Neutrophil (primary cell): ENCODE data around the gene IFNA6.

Experiments used
- H3K27ac ChIP-seq: fragments of 200-600 bp; sonication (generic); 2 replicates; pipeline ENCODE4 v1.5.1; 2016; ENCODE audit warnings: mild to moderate bottlenecking, moderate library complexity
- H3K27me3 ChIP-seq: fragments of 200-600 bp; sonication (generic); 2 replicates; pipeline ENCODE4 v1.6.0; 2016; ENCODE audit warnings: mild to moderate bottlenecking
- H3K36me3 ChIP-seq: fragments of 200-600 bp; sonication (generic); 2 replicates; pipeline ENCODE4 v1.5.1; 2017
- H3K4me1 ChIP-seq, 2 experiments: fragments of 200-600 bp in 1 of 2; sonication (generic) in 1 of 2; 1 replicate in 1 of 2; 2 replicates in 1 of 2; pipeline versions ENCODE4 v1.5.1 to v1.6.1; 2013 to 2016; ENCODE audit warnings: low read depth in 1 of 2, low read length in 1 of 2, mild to moderate bottlenecking in 1 of 2, moderate library complexity in 1 of 2; ENCODE audit not compliant: control insufficient read depth in 1 of 2, insufficient read depth in 1 of 2
- H3K4me3 ChIP-seq, 2 experiments: fragments of 200-600 bp in 1 of 2; sonication (generic) in 1 of 2; 1 replicate in 1 of 2; 2 replicates in 1 of 2; pipeline ENCODE4 v1.5.1; 2013 to 2016; ENCODE audit warnings: low read depth in 1 of 2, low read length in 1 of 2, mild to moderate bottlenecking in 1 of 2, moderate library complexity in 1 of 2
- H3K9me3 ChIP-seq: fragments of 200-600 bp; sonication (generic); 2 replicates; pipeline ENCODE4 v1.5.1; 2016
- TF ChIP-seq, protein P1 (sequence below): fragments of 200-600 bp; sonication (generic); IDR thresholded peaks from 2 replicates; pipeline ENCODE4 v1.5.1; 2016; ENCODE audit warnings: antibody characterized with exemption

IFNA6 gene

DNA sequence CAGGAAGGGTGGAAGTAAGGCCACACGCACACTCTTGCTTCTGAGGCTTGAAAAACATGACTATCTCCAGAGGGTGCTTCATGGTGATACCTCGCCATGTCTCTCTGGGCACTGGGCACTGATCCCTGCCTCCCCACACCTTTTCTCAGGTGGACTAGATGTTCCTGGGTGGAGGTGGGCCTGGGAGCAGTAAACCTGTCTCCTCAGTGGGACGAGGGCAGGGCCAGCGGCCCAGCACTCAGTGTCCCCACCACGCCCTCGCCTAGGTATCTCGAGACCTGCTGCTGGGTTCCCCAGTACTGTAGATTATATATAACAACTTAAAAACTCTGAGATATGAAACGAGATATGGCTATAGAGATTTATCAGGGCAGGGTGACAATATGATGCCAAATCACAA lies 11.6 kb upstream of the IFNA6 start:
- Histone ChIP-seq H3K9me3 (no peaks in the 10 kb centered on the region), H3K4me1 (peaks cover 0 to 4% of the 10 kb centered on the region in 2 experiments), H3K27ac (no peak overlapping the region), H3K27me3 (no peaks in the 10 kb centered on the region), H3K36me3 (no peaks in the 10 kb centered on the region), H3K4me3 (no peak overlapping the region)
- TF ChIP-seq, protein P1, sequence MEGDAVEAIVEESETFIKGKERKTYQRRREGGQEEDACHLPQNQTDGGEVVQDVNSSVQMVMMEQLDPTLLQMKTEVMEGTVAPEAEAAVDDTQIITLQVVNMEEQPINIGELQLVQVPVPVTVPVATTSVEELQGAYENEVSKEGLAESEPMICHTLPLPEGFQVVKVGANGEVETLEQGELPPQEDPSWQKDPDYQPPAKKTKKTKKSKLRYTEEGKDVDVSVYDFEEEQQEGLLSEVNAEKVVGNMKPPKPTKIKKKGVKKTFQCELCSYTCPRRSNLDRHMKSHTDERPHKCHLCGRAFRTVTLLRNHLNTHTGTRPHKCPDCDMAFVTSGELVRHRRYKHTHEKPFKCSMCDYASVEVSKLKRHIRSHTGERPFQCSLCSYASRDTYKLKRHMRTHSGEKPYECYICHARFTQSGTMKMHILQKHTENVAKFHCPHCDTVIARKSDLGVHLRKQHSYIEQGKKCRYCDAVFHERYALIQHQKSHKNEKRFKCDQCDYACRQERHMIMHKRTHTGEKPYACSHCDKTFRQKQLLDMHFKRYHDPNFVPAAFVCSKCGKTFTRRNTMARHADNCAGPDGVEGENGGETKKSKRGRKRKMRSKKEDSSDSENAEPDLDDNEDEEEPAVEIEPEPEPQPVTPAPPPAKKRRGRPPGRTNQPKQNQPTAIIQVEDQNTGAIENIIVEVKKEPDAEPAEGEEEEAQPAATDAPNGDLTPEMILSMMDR = no peak

DNA sequence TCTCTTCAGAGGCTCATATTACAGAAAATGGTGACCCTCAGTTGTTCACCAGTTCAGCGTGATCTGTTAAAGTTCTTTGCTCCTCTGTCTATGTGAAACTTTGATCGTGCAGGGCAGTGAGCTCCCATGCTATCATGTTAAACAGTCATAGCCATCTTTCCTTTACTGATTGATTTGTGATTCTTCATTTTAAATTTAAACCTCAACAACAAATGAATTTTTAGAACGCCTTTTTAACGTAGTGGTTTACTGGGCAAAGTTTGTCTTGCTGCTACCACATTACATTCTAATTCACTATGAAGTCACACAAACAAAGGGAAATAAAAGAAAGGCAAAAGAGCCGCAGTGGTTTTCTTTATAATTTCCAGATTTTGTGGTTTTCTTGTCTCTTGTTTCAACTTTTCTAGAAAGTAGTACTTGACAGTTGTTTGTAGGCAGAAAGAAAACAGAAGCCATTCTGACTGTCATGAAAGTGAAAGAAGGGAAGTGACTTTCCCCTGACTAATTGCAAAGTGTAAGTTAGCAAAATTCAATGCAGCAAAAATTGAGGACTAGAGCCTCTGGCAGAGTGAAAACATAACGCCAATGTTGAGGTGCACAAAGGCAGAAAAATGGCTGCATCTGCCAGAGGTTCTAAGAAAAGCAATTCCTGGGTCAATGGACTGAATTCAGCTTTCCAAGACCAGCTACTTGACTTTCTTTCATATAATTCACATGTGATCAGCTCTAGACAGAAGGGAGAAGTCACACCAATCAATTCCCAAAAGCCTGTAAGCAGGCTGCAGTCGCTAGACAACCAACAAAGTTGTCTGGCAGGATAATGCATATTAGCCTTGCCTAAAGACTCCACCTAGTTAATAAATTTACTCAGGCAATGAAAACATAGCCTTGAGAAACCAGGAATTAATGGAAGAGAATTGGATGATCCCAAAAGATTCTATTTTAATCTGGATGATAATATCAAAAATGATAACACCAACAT lies 7.1 kb upstream of the IFNA6 start:
- peaks cover 0 to 4% of the 10 kb centered on the region in 2 experiments for H3K4me1 ChIP-seq
- no peaks in the 10 kb centered on the region for H3K9me3 ChIP-seq
- TF ChIP-seq, protein P1 = no peak
- H3K27ac ChIP-seq = no peak overlapping the region
- no peaks in the 10 kb centered on the region for H3K27me3 ChIP-seq
- no peak overlapping the region for H3K4me3 ChIP-seq
- H3K36me3 ChIP-seq = no peaks in the 10 kb centered on the region

DNA sequence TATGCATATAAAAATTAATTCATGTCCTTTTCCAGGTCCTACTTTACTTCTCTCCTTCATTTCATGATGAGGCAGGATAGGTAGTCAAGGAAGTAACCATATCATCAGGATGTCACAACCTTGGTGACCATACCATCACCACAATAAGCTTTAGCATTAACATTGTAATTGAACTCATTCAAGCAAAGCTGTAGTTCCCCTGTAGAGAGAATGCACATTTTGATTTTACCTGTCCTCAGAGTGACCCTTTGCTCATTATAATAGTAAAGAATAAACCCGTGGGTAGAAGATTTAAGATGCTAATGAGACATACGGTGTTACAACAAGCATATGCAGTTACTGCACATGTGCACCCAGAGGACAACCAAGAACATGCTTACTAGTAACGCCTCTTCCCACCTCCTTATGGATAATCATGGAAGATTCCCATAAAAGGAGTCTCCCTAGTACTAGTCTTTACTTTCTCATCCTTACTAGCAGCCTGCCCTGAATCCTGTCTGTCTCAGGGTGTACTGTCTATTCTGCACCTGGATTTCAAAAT lies 2.2 kb downstream of the IFNA6 start:
- H3K4me1 ChIP-seq = no peaks in the 10 kb centered on the region
- TF ChIP-seq, protein P1 = no peak
- no peaks in the 10 kb centered on the region for H3K36me3 ChIP-seq
- H3K9me3 ChIP-seq = no peaks in the 10 kb centered on the region
- no peak overlapping the region for H3K4me3 ChIP-seq
- peaks cover 7% of the 10 kb centered on the region for H3K27me3 ChIP-seq
- no peak overlapping the region for H3K27ac ChIP-seq

DNA sequence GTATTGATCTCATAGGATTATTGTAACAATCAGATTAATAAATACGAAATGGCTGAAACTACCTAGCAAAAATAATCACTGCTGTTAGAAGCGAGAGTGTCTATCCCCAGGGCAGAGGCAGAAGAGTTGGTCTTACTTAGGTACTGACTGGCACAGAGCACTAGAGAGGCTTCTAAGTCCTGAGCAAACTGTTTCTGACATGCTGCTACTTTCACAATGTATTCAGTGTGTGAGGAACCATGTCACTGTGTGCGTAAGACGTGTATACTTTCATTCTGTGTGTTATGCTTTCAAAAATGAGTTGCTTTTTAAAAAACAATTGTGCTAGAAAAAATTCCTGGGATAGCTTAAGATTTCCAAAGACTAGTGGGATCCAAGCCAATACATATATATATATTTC lies 10.0 kb downstream of the IFNA6 start:
- H3K9me3 ChIP-seq = no peaks in the 10 kb centered on the region

DNA sequence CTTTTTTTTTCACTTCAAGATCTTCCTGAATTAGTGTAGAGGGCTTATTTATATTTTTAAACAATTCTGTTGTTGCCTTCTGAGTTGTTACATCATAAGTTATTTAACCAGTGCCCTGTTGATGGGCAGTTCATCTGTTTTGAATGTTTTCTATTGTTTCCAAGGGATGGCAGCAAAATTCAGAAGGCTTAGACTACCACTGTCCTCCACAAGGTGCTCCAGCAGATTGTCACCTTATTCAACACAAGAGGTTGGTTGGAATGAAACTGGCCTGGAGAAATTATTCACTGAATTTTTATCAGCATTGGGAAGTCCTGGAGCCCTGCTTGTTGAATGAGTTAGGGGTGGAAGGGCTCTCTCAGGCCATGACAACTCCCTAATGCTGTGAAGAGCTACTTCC lies 14.2 kb downstream of the IFNA6 start:
- H3K9me3 ChIP-seq = no peaks in the 10 kb centered on the region
- TF ChIP-seq, protein P1 = no peak

More for the DNA sequence above, 10.0 kb downstream of the IFNA6 start:
- TF ChIP-seq, protein P1 = no peak
- H3K27ac ChIP-seq = no peak overlapping the region
- H3K27me3 ChIP-seq = peaks cover 6% of the 10 kb centered on the region
- no peaks in the 10 kb centered on the region for H3K36me3 ChIP-seq
- H3K4me3 ChIP-seq = no peak overlapping the region
- peaks cover 0 to 4% of the 10 kb centered on the region in 2 experiments for H3K4me1 ChIP-seq

More for the DNA sequence above, 14.2 kb downstream of the IFNA6 start:
- H3K36me3 ChIP-seq = peaks cover 6% of the 10 kb centered on the region
- H3K27ac ChIP-seq = no peak overlapping the region
- H3K4me1 ChIP-seq = peaks cover 35 to 37% of the 10 kb centered on the region in 2 experiments
- H3K27me3 ChIP-seq = peaks cover 6% of the 10 kb centered on the region
- H3K4me3 ChIP-seq = no peak overlapping the region
